RCC 7860 (cell line): ENCODE measurements around the gene RAP1A.

ENCODE experiments used
- DNase-seq: peaks from one replicate; pipeline ENCODE4 v3.0.0-alpha.2; 2015; ENCODE audit warnings: low spot score
- FAIRE-seq: peaks from 2 replicates; lab custom pipeline; 2012; peaks lifted over from hg19 to GRCh38; lab: Jason Lieb, UNC

Gene RAP1A

GRCh38 chr1:111619635-111620440 is at the start of gene RAP1A:
Gene RAP1A, plus strand, starts transcription at chr1:111619789. Its CDS starts 71,572 bp downstream, at chr1:111691361.
- FAIRE-seq (no peak), DNase-seq (peak; percentile 84)

GRCh38 chr1:111569913-111570312 is 49.7 kb upstream of the RAP1A start:
- FAIRE-seq (no peak), DNase-seq (no peak)

GRCh38 chr1:111570781-111571181 is 48.8 kb upstream of the RAP1A start:
- no peak for FAIRE-seq
- DNase-seq, result no peak

GRCh38 chr1:111571239-111571638 is 48.4 kb upstream of the RAP1A start:
- FAIRE-seq (no peak), DNase-seq (no peak)

- no peak for DNase-seq
- no peak for FAIRE-seq
These were observed 47.6 kb upstream of the RAP1A start for GRCh38 chr1:111571987-111572386.

- FAIRE-seq, result no peak
- DNase-seq, result no peak
These were observed 43.0 kb upstream of the RAP1A start for GRCh38 chr1:111576547-111576946.

- no peak for FAIRE-seq
- no peak for DNase-seq
These were observed 41.8 kb upstream of the RAP1A start for GRCh38 chr1:111577814-111578213.

- FAIRE-seq (no peak), DNase-seq (no peak)
These were observed 38.4 kb upstream of the RAP1A start for GRCh38 chr1:111581166-111581565.

GRCh38 chr1:111582016-111582415 is 37.6 kb upstream of the RAP1A start:
- no peak for FAIRE-seq
- DNase-seq, result no peak

GRCh38 chr1:111582644-111583618 is 36.7 kb upstream of the RAP1A start:
- DNase-seq, result no peak
- FAIRE-seq, result no peak

GRCh38 chr1:111585447-111586086 is 34.0 kb upstream of the RAP1A start:
- peak; percentile 23 for FAIRE-seq
- DNase-seq, result peak; percentile 15

GRCh38 chr1:111586112-111586511 is 33.5 kb upstream of the RAP1A start:
- FAIRE-seq (no peak), DNase-seq (no peak)

- DNase-seq, result no peak
- no peak for FAIRE-seq
These were observed 31.9 kb upstream of the RAP1A start for GRCh38 chr1:111587509-111588174.

- DNase-seq, result no peak
- no peak for FAIRE-seq
These were observed 27.7 kb upstream of the RAP1A start for GRCh38 chr1:111591937-111592336.

GRCh38 chr1:111592389-111593361 is 26.9 kb upstream of the RAP1A start:
- DNase-seq (peak; percentile 88), FAIRE-seq (peak; percentile 87)

- no peak for DNase-seq
- FAIRE-seq, result no peak
These were observed 25.9 kb upstream of the RAP1A start for GRCh38 chr1:111593403-111594305.

GRCh38 chr1:111594306-111594693 is 25.3 kb upstream of the RAP1A start:
- no peak for FAIRE-seq
- no peak for DNase-seq

- no peak for DNase-seq
- FAIRE-seq, result no peak
These were observed 23.8 kb upstream of the RAP1A start for GRCh38 chr1:111595807-111596206.
